Right lobe of liver (tissue), 6 donors: Measurements from ENCODE around the gene SRD5A2. TPM values are rescaled to one million over a fixed set of nuclear protein-coding genes. Genes with fewer than 3 reads are reported as not detected.

Experiments
- ATAC-seq, 4 donors: fragments of 200-7000 bp; cut with Tn5 transposase; one replicate each; pipeline ENCODE4 v1.9.1; 2020; ENCODE audit warnings: mild to moderate bottlenecking in 4 of 4, moderate library complexity in 4 of 4
- DNase-seq, 3 donors: peaks; one replicate each; pipeline ENCODE4 v3.0.0-alpha.2; 2020
- H3K27ac ChIP-seq, 3 donors: fragments of 200-600 bp; one replicate each; pipeline ENCODE4 v1.8.0; 2022
- H3K27me3 ChIP-seq, 2 donors: fragments of 200-600 bp; one replicate each; pipeline ENCODE4 v1.8.0; 2022
- H3K36me3 ChIP-seq, 4 donors: fragments of 200-600 bp; sonication (generic) in 1 of 4; one replicate each; pipeline versions ENCODE4 v1.5.1 to v1.8.0; 2017 to 2022; ENCODE audit warnings: control low read depth in 1 of 4
- H3K4me1 ChIP-seq, 4 donors: fragments of 200-600 bp; sonication (generic) in 1 of 4; one replicate each; pipeline versions ENCODE4 v1.5.1 to v1.8.0; 2017 to 2022; ENCODE audit warnings: control low read depth in 1 of 4
- H3K4me3 ChIP-seq, 3 donors: fragments of 200-600 bp; one replicate each; pipeline ENCODE4 v1.8.0; 2022
- H3K9me3 ChIP-seq, 4 donors: fragments of 200-600 bp; sonication (generic) in 1 of 4; one replicate each; pipeline versions ENCODE4 v1.5.1 to v1.8.0; 2017 to 2022; ENCODE audit warnings: control low read depth in 1 of 4
- POLR2A ChIP-seq: fragments of 450-650 bp; IDR thresholded peaks from one replicate; pipeline ENCODE4 v1.6.1; 2017; ENCODE audit warnings: antibody characterized with exemption, mild to moderate bottlenecking
- WGBS: methylation state at CpG from one replicate; pipeline ENCODE4 v1.1.6; 2018; ENCODE audit warnings: low coverage, low lambda C conversion rate; ENCODE audit not compliant: insufficient coverage; ENCODE audit errors: missing lambda C conversion rate; 5-methylcytosine and 5-hydroxymethylcytosine counted together
- intact Hi-C, 2 donors: fragments of 100-400 bp; cut with DNase I; formaldehyde crosslinking; loops; one replicate each; pipeline versions ENCODE4 v1.11.2 to v1.14.1; 2022
- total RNA-seq, 6 experiments: library from RNA; depleted of rRNA in 2 of 6; stranded (reverse); fragments of >200 nt in 2 of 6; fragmentation: NEBNext Ultra II Directional in 3 of 6; extraction: Animal tissue kit (Norgen Biotek cat#: 25700) in 3 of 6; gene quantifications; one replicate each; pipeline versions ENCODE4 v1.1.0 to v1.2.4, GENCODE V29; 2016 to 2023
- TF ChIP-seq, protein P1 (sequence below), 4 donors: fragments of 200-600 bp in 3 of 4; fragments of 450-650 bp in 1 of 4; IDR thresholded peaks; one replicate each; pipeline versions ENCODE4 v1.5.1 to v1.8.0; 2016 to 2022; ENCODE audit warnings: antibody characterized with exemption in 4 of 4, mild to moderate bottlenecking in 2 of 4
- donor health status: DM: no; HTN: yes; CAD: no.
- donor health status: DM: no; HTN: no; CAD: no.
- donor health status: DM: no; HTN: no; CAD: no.
- donor health status: DM: no; HTN: yes; CAD: no.
- donor health status: DM: no; HTN: yes; CAD: no.

Gene SRD5A2
- total RNA-seq, 6 experiments from 2014 or later, result 2.3 to 12.0 (median 5.8) TPM

DNA sequence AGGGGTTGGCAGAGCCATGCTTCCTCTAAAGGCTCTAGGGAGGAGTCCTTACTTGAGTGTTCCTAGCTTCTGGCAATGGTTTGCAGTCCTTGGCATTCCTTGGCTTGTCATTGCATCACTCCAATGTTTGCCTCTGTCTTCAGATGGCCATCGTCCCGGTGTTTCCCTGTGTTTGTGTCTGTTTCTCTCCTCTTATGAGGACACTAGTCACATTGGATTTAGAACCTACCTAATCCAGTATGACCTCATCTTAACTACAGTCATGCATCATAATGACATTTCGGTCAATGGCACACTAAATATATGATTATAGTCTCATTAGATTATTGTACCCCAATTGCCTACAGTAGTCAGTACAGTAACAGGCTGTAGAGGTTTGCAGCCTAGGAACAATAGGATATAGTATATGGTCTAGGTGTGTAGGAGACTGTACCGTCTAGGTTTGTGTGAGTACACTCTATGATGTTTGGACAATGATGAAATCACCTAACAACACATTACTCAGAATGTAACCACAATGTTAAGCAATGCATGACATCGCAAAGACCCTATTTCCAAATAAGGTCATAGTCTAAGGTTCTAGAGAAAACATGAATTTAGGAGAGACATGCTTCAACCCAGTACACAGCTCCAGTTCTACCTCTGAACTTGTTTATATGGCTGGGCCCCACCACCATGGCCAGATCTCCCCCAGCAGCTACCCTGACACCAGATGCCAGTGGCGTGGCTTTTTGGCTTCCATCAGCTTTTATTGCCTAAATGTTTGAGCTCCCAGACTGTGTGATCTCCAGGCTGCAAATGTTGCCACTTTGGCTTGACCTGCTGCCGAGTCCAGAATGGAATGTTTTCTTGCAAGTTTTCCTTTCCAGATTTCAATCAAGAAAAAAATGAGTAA, 22.1 kb downstream of the SRD5A2 start:
- H3K36me3 ChIP-seq, result no peaks in the 10 kb centered on the region
- H3K4me1 ChIP-seq, result peaks cover 0 to 51% (median 21%) of the 10 kb centered on the region in 4 donors
- peak; percentile 68 to 83 (median 72) for ATAC-seq

DNA sequence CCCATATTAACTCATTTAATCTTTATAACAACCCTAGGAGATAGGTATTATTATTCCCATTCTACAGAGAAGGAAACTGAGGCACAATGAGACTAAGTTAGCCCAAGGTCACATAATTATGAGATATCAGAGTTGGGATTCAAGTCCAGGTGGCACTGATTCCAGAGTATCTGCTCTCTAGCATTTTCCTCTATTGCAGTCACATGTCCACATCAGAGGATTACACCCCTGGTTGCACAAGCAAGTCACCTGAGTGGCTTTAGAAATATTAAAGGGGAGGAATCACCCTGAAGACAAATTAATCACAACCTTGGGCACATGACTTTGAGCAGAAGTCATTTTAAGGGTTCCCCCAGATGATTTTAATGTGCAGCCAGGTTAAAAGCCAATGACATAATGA, 23.8 kb downstream of the SRD5A2 start:
- intact Hi-C loops, result no loop called here
- Histone ChIP-seq H3K27me3 (no peaks in the 10 kb centered on the region), H3K36me3 (no peaks in the 10 kb centered on the region), H3K4me1 (peaks cover 0 to 44% (median 21%) of the 10 kb centered on the region in 4 donors), H3K9me3 (no peaks in the 10 kb centered on the region), H3K27ac (peak overlapping the region; percentile 61 to 89 (median 85)), H3K4me3 (no peak overlapping the region)
- TF ChIP-seq, protein P1, sequence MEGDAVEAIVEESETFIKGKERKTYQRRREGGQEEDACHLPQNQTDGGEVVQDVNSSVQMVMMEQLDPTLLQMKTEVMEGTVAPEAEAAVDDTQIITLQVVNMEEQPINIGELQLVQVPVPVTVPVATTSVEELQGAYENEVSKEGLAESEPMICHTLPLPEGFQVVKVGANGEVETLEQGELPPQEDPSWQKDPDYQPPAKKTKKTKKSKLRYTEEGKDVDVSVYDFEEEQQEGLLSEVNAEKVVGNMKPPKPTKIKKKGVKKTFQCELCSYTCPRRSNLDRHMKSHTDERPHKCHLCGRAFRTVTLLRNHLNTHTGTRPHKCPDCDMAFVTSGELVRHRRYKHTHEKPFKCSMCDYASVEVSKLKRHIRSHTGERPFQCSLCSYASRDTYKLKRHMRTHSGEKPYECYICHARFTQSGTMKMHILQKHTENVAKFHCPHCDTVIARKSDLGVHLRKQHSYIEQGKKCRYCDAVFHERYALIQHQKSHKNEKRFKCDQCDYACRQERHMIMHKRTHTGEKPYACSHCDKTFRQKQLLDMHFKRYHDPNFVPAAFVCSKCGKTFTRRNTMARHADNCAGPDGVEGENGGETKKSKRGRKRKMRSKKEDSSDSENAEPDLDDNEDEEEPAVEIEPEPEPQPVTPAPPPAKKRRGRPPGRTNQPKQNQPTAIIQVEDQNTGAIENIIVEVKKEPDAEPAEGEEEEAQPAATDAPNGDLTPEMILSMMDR (IDR thresholded peaks at IDR 0.05), result no peak
- peak in 2 of 4 donors; percentile 1 to 8 for ATAC-seq
- DNase-seq, result no peak

More for the DNA sequence above, 22.1 kb downstream of the SRD5A2 start:
- DNase-seq, result peak; percentile 54 to 88 (median 79)
- intact Hi-C loops, result no loop called here
- no peak overlapping the region for H3K4me3 ChIP-seq
- no peaks in the 10 kb centered on the region for H3K27me3 ChIP-seq
- H3K27ac ChIP-seq, result peak overlapping the region; percentile 61 to 89 (median 85)
- WGBS, result 16% methylated on average over 7 of the region's 7 CpGs
- TF ChIP-seq, protein P1 (IDR thresholded peaks at IDR 0.05), result no peak
- peak; percentile 23 for TF ChIP-seq POLR2A
- H3K9me3 ChIP-seq, result no peaks in the 10 kb centered on the region

DNA sequence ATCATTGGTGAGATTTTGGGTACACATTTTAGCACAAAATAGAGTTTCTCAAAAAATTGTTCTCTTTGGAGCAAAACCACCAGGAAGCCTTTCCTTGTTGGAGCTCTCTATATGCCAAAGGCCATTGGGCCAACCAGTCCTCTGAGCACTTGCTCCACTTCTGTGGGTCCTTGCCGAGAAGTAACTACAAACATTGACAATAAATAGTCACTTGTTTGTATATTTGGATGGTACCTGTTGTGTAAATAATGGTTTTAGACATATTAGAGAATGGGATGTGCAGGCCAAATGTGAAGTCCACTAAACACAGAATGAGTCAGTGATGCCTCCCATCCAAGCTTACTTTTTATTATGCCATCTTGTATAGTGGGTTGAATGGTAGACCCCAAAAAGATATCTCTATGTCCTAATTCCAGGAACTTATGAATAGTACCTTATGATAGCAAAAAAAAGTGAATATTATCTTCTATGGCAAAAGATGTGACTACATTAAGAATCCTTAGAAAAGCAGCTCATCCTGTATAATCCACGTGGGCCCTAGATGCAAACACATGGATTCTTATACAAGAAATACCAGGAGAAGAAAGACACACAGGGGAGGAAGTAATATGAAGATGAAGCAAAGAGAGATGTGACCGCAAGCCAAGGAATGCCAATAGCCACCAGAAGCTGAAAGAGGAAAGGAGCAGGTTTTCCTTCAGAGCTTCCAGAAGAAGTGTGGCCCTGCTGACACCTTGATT, 24.6 kb downstream of the SRD5A2 start:
- intact Hi-C loops, result no loop called here
- WGBS, result 62% methylated on average over 3 of the region's 3 CpGs
- peak overlapping the region in 2 of 3 donors; percentile 36 to 89 for H3K27ac ChIP-seq

DNA sequence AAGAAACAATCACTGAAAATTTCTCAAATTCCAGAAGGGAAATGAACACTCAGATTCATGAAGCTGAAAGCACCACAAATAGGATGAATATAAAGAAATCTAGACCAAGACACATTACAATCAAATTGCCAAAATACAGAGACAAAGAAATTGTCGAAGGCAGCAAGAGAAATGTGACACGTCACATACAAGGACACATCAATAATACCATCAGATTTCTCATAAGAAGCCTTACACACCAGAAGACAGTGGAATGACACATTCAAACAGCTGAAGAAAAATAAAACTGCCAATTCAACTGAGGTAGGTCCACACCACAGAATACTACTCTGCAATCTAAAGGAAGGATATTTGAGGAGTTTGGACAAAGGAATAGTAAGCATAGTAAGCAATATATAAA, 27.4 kb downstream of the SRD5A2 start:
- Histone ChIP-seq H3K4me3 (no peak overlapping the region), H3K27me3 (no peaks in the 10 kb centered on the region), H3K36me3 (no peaks in the 10 kb centered on the region), H3K4me1 (peaks cover 0 to 28% (median 14%) of the 10 kb centered on the region in 4 donors), H3K9me3 (no peaks in the 10 kb centered on the region), H3K27ac (no peak overlapping the region)
- ATAC-seq (no peak), DNase-seq (no peak)
- WGBS, result 89% methylated on average over 2 of the region's 2 CpGs
- no peak for TF ChIP-seq POLR2A
- TF ChIP-seq, protein P1 (IDR thresholded peaks at IDR 0.05), result no peak
- intact Hi-C loops, result no loop called here

More for the DNA sequence above, 24.6 kb downstream of the SRD5A2 start:
- DNase-seq, result no peak
- Histone ChIP-seq H3K4me3 (no peak overlapping the region), H3K4me1 (peaks cover 0 to 38% (median 19%) of the 10 kb centered on the region in 4 donors), H3K27me3 (no peaks in the 10 kb centered on the region), H3K36me3 (no peaks in the 10 kb centered on the region), H3K9me3 (no peaks in the 10 kb centered on the region)
- peak in 3 of 4 donors; percentile 4 to 57 (median 18) for ATAC-seq
- TF ChIP-seq POLR2A, result no peak
- TF ChIP-seq, protein P1 (IDR thresholded peaks at IDR 0.05), result no peak
